SU-DHL-6 (cell line): ENCODE data around the gene C4BPB.

Experiments used
- CTCF ChIP-seq: fragments of 200-600 bp; sonication (generic); IDR thresholded peaks from one replicate; pipeline ENCODE4 v1.5.1; 2017; ENCODE audit warnings: antibody characterized with exemption, mild to moderate bottlenecking, low read length, moderate library complexity; ENCODE audit not compliant: insufficient read depth, poor library complexity, severe bottlenecking
- EZH2phosphoT487 ChIP-seq: fragments of 200-600 bp; sonication (generic), shearing (Covaris generic); conservative IDR thresholded peaks from 2 replicates; pipeline ENCODE4 v1.6.1; 2018; ENCODE audit warnings: mild to moderate bottlenecking, antibody characterized with exemption, low read length, moderate library complexity, mixed read lengths

GRCh38 chr1:207047505-207047904 is 41.2 kb upstream of the C4BPB start:
- TF ChIP-seq EZH2phosphoT487 (no peak), CTCF (no peak)
